Non-pigmented ciliary epithelial cell (primary cell): ENCODE measurements around the gene MLEC.

ENCODE experiments used
- DNase-seq: peaks from one replicate; pipeline ENCODE4 v3.0.0-alpha.2; 2010; ENCODE audit warnings: low read depth

MLEC gene, protein sequence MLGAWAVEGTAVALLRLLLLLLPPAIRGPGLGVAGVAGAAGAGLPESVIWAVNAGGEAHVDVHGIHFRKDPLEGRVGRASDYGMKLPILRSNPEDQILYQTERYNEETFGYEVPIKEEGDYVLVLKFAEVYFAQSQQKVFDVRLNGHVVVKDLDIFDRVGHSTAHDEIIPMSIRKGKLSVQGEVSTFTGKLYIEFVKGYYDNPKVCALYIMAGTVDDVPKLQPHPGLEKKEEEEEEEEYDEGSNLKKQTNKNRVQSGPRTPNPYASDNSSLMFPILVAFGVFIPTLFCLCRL

GRCh38 chr12:120686690-120687577, at the start of gene MLEC:
Gene MLEC (plus strand): TSS chr12:120687149. CDS start chr12:120687297, 148 bp downstream.
- DNase-seq: peak; percentile 60

DNA sequence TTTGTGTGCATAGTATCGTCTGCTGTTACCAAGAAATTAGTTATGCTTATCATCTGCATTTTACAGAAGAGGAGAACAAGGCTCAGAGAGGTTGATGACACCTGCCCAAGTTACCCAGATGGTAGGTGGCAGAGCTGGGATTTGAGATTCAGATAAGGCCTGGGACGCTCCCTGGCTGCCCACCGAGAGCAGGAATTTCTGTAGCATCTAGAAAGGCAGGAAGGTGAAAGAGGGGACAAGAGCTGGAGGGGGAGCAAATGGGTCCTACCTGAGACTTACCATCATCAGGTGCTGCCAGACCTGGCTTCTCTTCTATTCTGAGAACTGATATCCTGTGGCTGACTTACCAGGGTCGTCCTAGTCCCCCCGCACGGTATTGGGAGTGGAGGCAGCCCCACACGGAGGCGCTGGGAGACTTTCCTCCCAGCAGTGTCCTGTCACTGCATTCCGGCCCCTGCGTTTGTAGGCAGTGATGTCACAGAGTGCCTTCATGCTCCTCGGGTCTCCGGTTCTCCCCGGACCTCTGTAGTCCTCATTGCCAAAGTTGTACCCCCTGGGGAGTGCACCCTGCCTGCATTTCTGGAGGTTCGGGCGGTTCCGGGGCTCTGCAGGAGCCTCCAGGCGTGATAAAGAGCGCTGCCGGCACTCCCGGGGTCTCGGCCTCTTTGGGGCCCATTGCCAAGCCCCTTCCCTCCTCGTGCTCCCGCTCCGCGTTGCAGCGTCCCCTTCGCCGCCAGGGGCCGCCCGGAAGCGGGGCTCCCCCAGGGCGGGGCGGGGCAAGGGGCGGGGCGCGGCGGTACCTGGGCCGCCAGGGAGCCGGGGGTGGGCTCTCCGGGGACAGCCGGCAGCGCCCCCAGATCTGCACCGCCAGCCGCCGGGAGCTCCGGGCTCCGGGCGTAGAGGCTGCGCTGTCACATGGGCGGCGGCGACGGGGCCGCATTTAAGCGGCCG, 46.9 kb upstream of the MLEC start, which contains the start of gene CABP1:
CABP1 (plus strand) TSS at position 856 of the 951 bp plus-strand sequence; CDS start at position 916, 60 bp downstream.
- DNase-seq: no peak

DNA sequence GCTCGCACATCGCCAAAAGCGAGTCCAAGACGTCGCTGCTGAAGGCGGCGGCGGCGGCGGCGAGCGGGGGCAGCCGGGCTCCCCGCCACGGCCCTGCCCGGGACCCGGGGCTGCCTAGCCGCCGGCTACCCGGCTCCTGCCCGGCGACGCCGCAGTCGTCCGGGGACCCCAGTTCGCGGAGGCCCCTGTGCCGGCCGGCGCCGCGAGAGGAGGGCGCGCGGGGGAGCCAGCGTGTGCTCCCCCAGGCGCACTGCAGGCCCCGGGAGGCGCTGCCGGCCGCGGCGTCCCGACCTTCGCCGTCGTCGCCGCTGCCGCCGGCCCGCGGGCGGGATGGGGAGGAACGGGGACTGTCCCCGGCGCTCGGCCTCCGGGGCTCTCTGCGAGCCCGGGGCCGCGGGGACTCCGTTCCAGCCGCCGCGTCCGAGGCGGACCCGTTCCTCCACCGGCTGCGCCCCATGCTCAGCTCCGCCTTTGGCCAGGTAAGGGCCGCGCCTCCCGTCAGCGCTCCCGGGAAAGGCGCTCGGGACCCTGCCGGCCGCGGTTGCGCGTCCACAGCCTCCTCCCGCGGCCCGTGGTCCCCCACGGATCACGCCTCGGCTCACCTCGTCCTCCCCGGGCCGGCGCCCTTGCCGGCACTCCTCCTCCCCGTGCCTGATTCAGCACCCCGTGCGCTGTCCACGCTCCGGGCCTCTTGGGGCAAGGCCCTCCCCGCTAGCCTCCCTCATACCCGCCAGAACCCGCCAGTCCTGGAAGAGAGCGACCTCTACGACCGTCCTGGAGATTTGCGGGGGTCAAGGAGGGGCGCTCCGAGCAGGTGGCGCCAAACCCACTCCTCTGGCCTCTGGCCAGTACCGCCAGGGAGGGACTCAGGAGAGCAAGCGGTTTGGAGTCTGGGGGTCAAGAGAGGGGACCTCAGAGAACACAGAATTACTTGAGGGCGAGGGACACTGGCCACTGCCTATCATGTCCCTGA, 45.8 kb upstream of the MLEC start:
- no peak for DNase-seq

DNA sequence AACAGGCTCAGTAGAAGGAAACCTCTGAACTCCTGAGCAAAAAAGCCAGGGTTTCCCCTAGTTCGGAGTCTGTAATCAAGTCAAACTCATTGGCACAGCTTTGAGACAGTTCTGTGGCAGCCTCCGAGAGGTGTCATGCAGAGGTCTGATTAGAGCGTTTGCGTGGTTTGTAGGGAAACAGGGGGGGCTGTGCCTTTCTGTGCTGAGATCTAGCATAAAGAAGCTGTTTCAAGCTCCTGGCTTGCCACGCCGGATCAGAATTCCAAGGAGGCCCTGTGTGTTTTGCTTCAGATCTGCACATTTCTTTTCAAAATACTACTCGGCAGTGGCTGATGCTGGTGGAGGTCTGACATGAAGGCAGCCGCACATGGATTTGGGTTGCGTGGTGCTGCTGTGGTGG, 44.8 kb upstream of the MLEC start:
- no peak for DNase-seq

DNA sequence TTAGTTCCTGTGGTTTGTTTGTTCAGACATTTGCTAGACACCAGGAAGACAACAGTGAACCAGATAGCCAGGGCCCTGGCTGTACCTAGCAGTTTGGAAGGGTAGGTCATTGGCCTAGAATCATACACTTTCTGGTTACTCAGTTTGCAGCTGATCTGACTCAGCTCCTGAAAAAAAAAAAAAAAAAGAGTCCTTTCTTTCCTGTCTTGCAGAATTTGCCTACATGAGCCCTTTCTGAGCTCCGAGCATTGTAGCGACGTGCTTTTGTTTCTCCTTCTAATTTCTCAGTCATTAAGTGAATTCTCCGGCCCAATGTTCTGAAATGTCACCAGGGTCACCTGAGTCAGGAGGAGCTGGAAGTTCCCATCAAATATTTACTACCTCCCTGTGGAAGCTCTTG, 44.1 kb upstream of the MLEC start:
- DNase-seq: no peak

GRCh38 chr12:120643574-120643973, 43.4 kb upstream of the MLEC start:
- DNase-seq: no peak

- no peak for DNase-seq
Measured at GRCh38 chr12:120646044-120646443, 40.9 kb upstream of the MLEC start.

GRCh38 chr12:120647375-120647755, 39.6 kb upstream of the MLEC start:
- no peak for DNase-seq

DNA sequence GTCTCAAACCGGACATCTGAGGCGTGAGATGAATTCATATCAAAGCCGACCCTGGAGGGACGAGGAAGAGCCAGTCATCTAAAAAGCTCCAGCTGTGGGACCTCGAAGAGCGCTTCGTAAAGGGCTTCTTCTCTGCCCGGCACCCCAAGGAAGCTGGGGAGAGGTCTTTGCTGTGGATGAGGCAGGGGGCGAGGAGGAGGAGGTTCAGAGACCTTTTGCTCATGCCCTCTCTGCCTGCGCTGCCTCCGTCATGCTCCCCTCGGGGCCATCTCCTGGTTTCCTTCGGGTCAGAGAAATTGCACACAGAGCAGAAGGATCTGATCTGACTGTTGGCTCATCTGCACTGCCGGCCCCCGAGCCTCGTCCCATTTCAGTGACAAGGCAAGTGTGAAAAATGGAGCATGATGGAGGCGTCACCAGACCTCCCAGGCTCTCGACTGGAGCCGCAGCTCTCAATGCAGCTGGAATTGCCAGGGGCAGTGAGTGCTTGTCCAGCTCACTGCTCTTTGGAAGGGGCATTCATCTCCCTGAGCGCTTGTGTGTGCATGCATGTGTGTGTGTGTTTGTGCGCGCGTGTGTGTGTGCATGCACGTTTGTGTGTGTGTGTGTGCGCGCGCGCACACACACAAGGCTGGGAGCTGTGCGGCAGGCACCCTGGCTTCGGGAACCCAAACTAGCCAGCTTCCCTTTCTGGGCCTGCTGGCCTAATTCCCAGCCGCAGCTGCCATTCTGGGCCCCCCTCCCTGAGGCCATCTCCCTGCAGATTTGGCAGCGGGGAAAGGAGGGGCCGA, 37.3 kb upstream of the MLEC start:
- DNase-seq: no peak

GRCh38 chr12:120650233-120650690, 36.7 kb upstream of the MLEC start:
- no peak for DNase-seq

- no peak for DNase-seq
Measured at GRCh38 chr12:120651821-120652220, 35.1 kb upstream of the MLEC start.

GRCh38 chr12:120652656-120653435, 34.1 kb upstream of the MLEC start:
- no peak for DNase-seq

DNA sequence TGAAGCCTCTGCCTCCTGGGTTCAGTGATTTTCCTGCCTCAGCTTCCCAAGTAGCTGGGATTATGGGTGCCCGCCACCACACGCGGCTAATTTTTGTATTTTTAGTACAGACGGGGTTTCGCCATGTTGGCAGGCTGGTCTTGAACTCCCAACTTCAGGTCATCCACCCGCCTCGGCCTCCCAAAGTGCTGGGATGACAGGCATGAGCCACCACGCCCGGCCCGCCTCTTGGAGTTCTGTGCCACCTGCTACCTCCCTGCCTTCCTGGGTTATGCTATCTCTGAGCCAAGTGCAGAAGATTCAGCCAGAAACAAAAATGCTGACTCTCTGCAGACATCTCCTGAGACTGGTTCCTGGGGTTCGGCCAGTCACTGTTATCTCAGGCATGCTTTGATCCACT, 33.3 kb upstream of the MLEC start:
- no peak for DNase-seq

DNA sequence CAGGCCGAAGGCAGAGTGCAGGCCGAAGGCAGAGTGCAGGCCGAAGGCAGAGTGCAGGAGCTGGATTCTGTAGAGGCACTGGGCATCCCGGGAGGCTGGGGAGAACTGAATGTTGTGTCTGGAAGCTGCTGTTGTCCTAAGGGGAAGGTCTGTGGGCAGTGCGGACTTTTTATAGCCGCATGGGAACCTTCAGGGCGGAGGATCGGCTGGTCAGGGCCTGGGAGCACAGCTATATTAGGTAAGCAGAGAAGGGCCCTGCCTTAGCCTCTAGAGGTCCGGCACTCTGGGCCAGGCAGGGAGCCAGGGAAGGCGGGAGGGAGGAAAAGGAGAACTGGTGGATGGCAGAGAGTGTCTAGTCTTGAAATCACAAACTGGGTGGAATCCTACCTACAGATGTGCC, 32.3 kb upstream of the MLEC start:
- no peak for DNase-seq

DNA sequence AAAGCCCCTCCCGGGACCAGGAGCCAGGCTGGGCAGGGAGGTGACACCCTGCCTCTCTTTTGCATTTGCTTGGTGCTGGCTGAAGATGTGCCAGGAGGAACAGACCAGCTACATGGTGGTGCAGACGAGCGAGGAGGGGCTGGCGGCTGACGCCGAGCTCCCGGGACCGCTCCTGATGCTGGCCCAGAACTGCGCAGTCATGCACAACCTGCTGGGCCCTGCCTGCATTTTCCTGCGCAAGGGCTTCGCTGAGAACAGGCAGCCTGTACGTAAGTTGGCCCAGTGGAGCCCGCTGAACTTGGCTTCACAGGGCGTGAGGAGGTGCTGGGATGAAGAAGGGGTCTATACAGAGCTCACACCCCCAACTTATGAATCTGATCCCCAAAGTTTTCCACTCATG, 30.9 kb upstream of the MLEC start:
- DNase-seq: no peak

GRCh38 chr12:120658286-120659150, 28.4 kb upstream of the MLEC start:
- no peak for DNase-seq

DNA sequence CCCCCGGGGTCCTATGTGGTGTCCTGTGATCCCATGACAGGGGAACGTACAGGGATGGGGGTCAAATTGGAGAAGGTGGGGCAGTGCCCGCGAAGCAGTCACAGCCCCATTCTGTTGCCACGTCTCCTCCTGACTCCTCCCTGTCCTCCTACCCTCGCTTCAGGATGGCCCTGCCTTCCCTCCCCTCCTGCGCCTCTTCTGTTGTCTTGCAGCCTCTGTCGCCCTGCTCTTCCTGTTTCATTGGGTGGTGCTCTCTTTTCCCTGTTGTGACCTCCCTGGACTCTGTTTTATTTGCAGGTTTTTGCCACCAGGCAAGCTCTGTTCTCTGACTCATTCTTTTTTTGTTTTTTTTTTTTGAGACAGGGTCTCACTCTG, 27.8 kb upstream of the MLEC start:
- DNase-seq: no peak

DNA sequence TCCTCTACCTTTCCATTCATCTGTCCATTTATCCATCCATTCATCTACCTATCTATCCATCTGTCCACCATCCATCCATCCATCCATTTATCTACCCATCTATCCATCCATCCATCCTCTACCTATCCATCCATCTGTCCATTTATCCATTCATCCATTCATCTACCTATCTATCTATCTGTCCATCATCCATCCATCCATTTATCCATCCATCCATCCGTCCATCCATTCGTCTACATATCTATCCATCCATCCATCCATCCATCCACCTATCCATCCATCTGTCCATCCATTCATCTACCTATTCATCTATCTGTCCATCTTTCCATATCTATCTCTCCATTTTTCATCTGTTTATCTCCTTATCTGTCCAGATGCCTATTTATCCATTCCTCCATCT, 25.5 kb upstream of the MLEC start:
- no peak for DNase-seq
